Measurements from ENCODE around the gene ATF7. TPM values are rescaled to one million over a fixed set of nuclear protein-coding genes. Genes with fewer than 3 reads are reported as not detected.

ATF7 gene
- polyA plus RNA-seq, 6 donors from 2014 or later = 12.2 to 18.7 (median 16.2) TPM

GRCh38 chr12:53543539-53543938 is 82.6 kb downstream of the ATF7 start:
- ATAC-seq (ENCODE audit: low read depth in 2 of 2) (peak; percentile 95 to 96), DNase-seq (peak; percentile 33)
- Mint-ChIP-seq H3K27ac (peak overlapping the region in 4 of 6 donors; percentile 12 to 77 (median 28)), H3K9me3 (no peaks in the 10 kb centered on the region), H3K27me3 (no peaks in the 10 kb centered on the region), H3K36me3 (peaks cover 0 to 15% of the 10 kb centered on the region in 2 donors), H3K4me3 (no peak overlapping the region), H3K4me1 (peaks cover 0 to 8% (median 0%) of the 10 kb centered on the region in 3 donors)

DNA sequence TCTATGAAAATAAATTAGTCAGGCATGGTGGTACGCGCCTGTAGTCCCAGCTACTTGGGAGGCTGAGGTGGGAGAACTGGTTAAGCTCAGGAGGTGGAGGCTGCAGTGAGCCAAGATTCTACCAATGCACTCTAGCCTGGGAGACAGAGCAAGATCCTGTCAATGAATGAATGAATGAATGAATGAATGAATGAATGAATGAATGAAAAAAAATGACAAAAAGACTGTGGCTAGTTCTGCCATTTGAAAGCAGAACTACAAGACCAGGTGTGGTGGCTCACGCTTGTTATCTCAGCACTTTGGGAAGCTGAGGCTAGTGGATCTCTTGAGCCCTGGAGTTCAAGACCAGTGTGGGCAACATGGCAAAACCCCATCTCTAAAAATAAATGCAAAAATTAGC is 86.7 kb downstream of the ATF7 start:
- ATAC-seq (ENCODE audit: low read depth in 2 of 2) = no peak
- DNase-seq = no peak
- no peaks in the 10 kb centered on the region for H3K9me3 Mint-ChIP-seq
- H3K4me1 Mint-ChIP-seq = peaks cover 0 to 9% (median 0%) of the 10 kb centered on the region in 3 donors
- peak overlapping the region in 1 of 6 donors; percentile 78 for H3K27ac Mint-ChIP-seq
- no peak overlapping the region for H3K4me3 Mint-ChIP-seq
- peaks cover 0 to 23% of the 10 kb centered on the region in 2 donors for H3K36me3 Mint-ChIP-seq
- no peaks in the 10 kb centered on the region for H3K27me3 Mint-ChIP-seq

DNA sequence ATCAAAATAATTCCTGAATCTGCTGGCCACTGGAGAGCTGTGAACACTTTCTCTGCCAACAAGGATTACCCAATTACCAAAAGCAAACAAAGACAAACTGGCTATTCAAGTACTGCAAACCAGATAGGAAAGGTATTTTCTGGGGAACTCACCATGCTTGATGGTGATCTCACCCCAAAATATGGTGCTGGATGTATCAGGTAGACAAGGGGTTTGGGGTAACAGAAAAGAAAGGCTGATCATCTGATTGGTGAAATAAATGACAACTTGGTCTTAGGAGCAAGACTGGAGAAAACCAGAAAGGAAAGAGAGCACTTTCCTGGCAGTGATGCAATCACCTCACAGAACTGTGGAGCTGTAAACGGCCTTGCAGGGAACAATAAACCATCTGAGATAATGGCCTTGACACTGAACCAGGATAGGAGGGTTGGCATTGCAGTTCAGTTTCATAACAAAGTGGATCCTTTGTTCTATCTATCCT is 87.9 kb downstream of the ATF7 start:
- Mint-ChIP-seq H3K9me3 (no peaks in the 10 kb centered on the region), H3K36me3 (peaks cover 1 to 26% of the 10 kb centered on the region in 2 donors)

GRCh38 chr12:53536962-53537361 is 89.2 kb downstream of the ATF7 start:
- H3K27ac Mint-ChIP-seq = peak overlapping the region in 1 of 6 donors; percentile 33
- H3K36me3 Mint-ChIP-seq = peaks cover 14 to 31% of the 10 kb centered on the region in 2 donors
- ATAC-seq (ENCODE audit: low read depth in 2 of 2) = no peak
- H3K9me3 Mint-ChIP-seq = no peaks in the 10 kb centered on the region
- H3K27me3 Mint-ChIP-seq = no peaks in the 10 kb centered on the region
- no peak overlapping the region for H3K4me3 Mint-ChIP-seq
- no peak for DNase-seq
- peaks cover 0 to 1% (median 0%) of the 10 kb centered on the region in 3 donors for H3K4me1 Mint-ChIP-seq

More for the DNA sequence above, 87.9 kb downstream of the ATF7 start:
- H3K27ac Mint-ChIP-seq = no peak overlapping the region
- no peak for ATAC-seq (ENCODE audit: low read depth in 2 of 2)
- H3K27me3 Mint-ChIP-seq = no peaks in the 10 kb centered on the region
- no peak for DNase-seq
- peaks cover 0 to 1% (median 0%) of the 10 kb centered on the region in 3 donors for H3K4me1 Mint-ChIP-seq
- no peak overlapping the region for H3K4me3 Mint-ChIP-seq

DNA sequence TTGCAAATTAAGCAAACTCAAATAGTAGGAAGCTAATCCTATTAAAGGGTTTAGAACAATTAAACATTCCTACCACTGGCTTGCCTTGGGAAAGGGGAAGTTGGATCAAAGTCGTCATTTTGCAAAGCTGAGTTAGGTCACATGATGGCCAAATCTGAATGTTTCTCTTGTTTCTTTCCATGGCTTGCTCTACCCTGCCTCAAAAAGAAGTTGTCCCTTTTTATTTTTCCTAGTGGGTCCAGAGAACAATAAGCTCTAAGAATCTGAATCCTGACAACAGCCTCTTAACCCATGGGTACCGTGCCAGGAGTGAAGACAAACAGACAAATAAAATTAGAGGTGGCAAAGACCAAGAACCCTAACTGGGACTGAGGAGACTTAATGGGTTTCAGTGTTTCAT is 92.7 kb downstream of the ATF7 start:
- Mint-ChIP-seq H3K27ac (peak overlapping the region in 1 of 6 donors; percentile 67), H3K4me1 (peaks cover 0 to 1% (median 0%) of the 10 kb centered on the region in 3 donors), H3K27me3 (no peaks in the 10 kb centered on the region), H3K36me3 (peaks cover 21 to 33% of the 10 kb centered on the region in 2 donors), H3K9me3 (no peaks in the 10 kb centered on the region), H3K4me3 (no peak overlapping the region)
- ATAC-seq (ENCODE audit: low read depth in 2 of 2) = no peak
- DNase-seq = no peak

GRCh38 chr12:53532524-53533445 is 93.4 kb downstream of the ATF7 start:
- H3K27ac Mint-ChIP-seq = peak overlapping the region in 4 of 6 donors; percentile 20 to 61 (median 22)
- H3K4me3 Mint-ChIP-seq = peak overlapping the region in 1 of 8 donors; percentile 52
- peaks cover 21 to 33% of the 10 kb centered on the region in 2 donors for H3K36me3 Mint-ChIP-seq
- no peaks in the 10 kb centered on the region for H3K27me3 Mint-ChIP-seq
- no peak for DNase-seq
- H3K9me3 Mint-ChIP-seq = no peaks in the 10 kb centered on the region
- no peak for ATAC-seq (ENCODE audit: low read depth in 2 of 2)
- H3K4me1 Mint-ChIP-seq = peaks cover 0 to 1% (median 0%) of the 10 kb centered on the region in 3 donors

DNA sequence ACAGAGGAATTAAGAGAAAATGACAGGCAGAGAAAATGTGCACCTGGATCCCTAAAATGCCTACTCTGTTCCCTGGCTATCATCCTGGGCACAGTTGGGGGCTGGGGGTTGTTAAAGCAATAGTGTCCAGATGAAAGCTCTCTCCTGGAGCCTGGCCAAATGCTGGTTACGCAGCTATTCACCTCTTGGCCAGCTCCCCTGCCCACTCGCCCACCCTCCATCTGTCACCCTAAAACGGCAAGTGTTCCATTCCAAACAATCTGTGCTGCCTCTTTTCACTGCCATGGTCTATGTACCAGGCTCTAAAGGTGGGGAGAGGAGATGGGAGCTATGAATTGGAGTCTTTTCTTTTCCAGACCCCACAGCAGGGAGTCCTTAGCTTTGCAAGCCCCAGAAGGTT is 94.2 kb downstream of the ATF7 start:
- H3K36me3 Mint-ChIP-seq = peaks cover 21 to 33% of the 10 kb centered on the region in 2 donors
- H3K4me1 Mint-ChIP-seq = peaks cover 0 to 1% (median 0%) of the 10 kb centered on the region in 3 donors
- ATAC-seq (ENCODE audit: low read depth in 2 of 2) (no peak), DNase-seq (no peak)
- H3K27ac Mint-ChIP-seq = peak overlapping the region in 1 of 6 donors; percentile 38
- H3K27me3 Mint-ChIP-seq = no peaks in the 10 kb centered on the region
- H3K4me3 Mint-ChIP-seq = no peak overlapping the region
- no peaks in the 10 kb centered on the region for H3K9me3 Mint-ChIP-seq

DNA sequence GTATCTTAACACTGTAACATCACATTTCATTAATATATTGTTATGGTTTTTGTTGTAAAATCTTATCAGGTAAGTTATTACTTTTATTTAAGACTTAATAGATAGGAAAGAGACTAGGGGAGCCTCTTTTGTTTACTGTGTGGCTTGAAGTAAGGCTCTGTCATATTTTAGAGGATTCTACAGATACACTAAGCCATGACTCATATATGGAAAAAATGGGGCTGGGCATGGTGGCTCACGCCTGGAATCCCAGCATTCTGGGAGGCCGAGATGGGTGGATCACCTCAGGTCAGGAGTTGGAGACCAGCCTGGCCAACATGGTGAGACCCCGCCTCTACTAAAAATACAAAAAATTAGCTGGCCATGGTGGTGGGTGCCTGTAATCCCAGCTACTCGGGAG is 95.3 kb downstream of the ATF7 start:
- Mint-ChIP-seq H3K9me3 (no peaks in the 10 kb centered on the region), H3K27me3 (no peaks in the 10 kb centered on the region), H3K36me3 (peaks cover 21 to 37% of the 10 kb centered on the region in 2 donors), H3K27ac (no peak overlapping the region), H3K4me1 (peaks cover 0 to 1% (median 0%) of the 10 kb centered on the region in 3 donors), H3K4me3 (no peak overlapping the region)
- ATAC-seq (ENCODE audit: low read depth in 2 of 2) (no peak), DNase-seq (no peak)

DNA sequence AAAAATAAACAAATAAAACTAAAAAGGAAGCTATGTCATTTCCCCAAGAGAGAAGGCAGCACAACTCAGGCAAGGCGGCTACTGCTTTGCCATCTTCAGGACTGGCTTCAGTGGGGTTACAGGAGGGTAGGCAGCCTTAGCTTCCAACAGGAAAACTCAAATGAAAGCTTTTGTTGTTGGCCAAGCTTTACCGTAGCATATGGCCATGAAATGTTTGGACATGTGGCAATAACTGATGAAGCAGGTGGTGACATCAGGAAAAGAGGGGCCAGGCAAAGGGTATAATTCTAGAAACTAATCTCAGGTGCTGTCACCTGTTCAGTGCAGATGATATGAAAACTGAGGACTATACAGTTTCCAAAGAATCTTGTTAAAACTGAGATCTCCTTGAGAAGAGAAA is 96.1 kb downstream of the ATF7 start:
- DNase-seq (no peak), ATAC-seq (ENCODE audit: low read depth in 2 of 2) (no peak)
- Mint-ChIP-seq H3K36me3 (peaks cover 21 to 38% of the 10 kb centered on the region in 2 donors), H3K27me3 (no peaks in the 10 kb centered on the region), H3K27ac (no peak overlapping the region), H3K9me3 (no peaks in the 10 kb centered on the region), H3K4me1 (peaks cover 0 to under 1% (median 0%) of the 10 kb centered on the region in 3 donors), H3K4me3 (no peak overlapping the region)

- peaks cover 22 to 38% of the 10 kb centered on the region in 2 donors for H3K36me3 Mint-ChIP-seq
- H3K9me3 Mint-ChIP-seq = no peaks in the 10 kb centered on the region
- no peaks in the 10 kb centered on the region for H3K27me3 Mint-ChIP-seq
- H3K27ac Mint-ChIP-seq = peak overlapping the region in 1 of 6 donors; percentile 67
- ATAC-seq (ENCODE audit: low read depth in 2 of 2) (no peak), DNase-seq (no peak)
- no peak overlapping the region for H3K4me3 Mint-ChIP-seq
- no peaks in the 10 kb centered on the region for H3K4me1 Mint-ChIP-seq
Measured at GRCh38 chr12:53524476-53524875, 101.7 kb downstream of the ATF7 start.

DNA sequence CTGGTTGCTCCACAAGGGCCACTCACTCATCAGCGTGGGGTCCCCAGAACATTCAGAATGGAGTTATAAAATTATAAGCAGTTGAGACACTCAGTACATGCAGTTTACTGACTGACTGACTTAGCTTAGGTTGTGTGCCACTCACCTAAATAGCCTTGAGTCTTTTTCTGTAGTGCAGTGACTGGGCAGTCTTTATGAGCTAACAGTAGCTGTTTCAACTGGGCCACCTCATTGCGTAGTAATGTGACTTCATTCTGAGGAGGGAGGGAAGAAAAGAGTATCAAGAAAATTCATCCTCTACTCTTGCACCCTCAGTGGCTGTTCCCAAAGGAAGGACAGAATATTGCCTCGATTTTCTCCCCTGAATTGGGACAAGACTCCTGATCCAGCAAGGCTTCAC is 103.1 kb downstream of the ATF7 start:
- no peak for ATAC-seq (ENCODE audit: low read depth in 2 of 2)
- Mint-ChIP-seq H3K36me3 (peaks cover 22 to 38% of the 10 kb centered on the region in 2 donors), H3K9me3 (no peaks in the 10 kb centered on the region), H3K27me3 (no peaks in the 10 kb centered on the region), H3K27ac (no peak overlapping the region), H3K4me3 (no peak overlapping the region), H3K4me1 (no peaks in the 10 kb centered on the region)
- no peak for DNase-seq

- no peak overlapping the region for H3K27ac Mint-ChIP-seq
- H3K27me3 Mint-ChIP-seq = no peaks in the 10 kb centered on the region
- no peaks in the 10 kb centered on the region for H3K9me3 Mint-ChIP-seq
- H3K4me3 Mint-ChIP-seq = no peak overlapping the region
- ATAC-seq (ENCODE audit: low read depth in 2 of 2) (no peak), DNase-seq (no peak)
- H3K4me1 Mint-ChIP-seq = no peaks in the 10 kb centered on the region
- peaks cover 26 to 31% of the 10 kb centered on the region in 2 donors for H3K36me3 Mint-ChIP-seq
Measured at GRCh38 chr12:53518381-53518780, 107.8 kb downstream of the ATF7 start.

GRCh38 chr12:53516758-53517455 is 109.3 kb downstream of the ATF7 start:
- H3K36me3 Mint-ChIP-seq = peaks cover 25 to 31% of the 10 kb centered on the region in 2 donors
- no peaks in the 10 kb centered on the region for H3K4me1 Mint-ChIP-seq
- H3K4me3 Mint-ChIP-seq = no peak overlapping the region
- no peak for ATAC-seq (ENCODE audit: low read depth in 2 of 2)
- no peaks in the 10 kb centered on the region for H3K9me3 Mint-ChIP-seq
- H3K27ac Mint-ChIP-seq = no peak overlapping the region
- no peak for DNase-seq
- H3K27me3 Mint-ChIP-seq = no peaks in the 10 kb centered on the region
